Bronchial epithelial cell (primary cell): ENCODE data around the gene PSENEN. TPM values are rescaled to one million over a fixed set of nuclear protein-coding genes. Genes with fewer than 3 reads are reported as not detected.

ENCODE experiments used
- DNase-seq: peaks from one replicate; pipeline ENCODE4 v3.0.0-alpha.2; 2010; ENCODE audit warnings: low read depth
- FAIRE-seq: peaks from 2 replicates; lab custom pipeline; 2011; peaks lifted over from hg19 to GRCh38; lab: Jason Lieb, UNC
- H3K27me3 ChIP-seq: 2 replicates; pipeline ENCODE4 v1.5.1; 2011; ENCODE audit warnings: low read length; ENCODE audit not compliant: control insufficient read depth, insufficient read depth
- H3K36me3 ChIP-seq: 2 replicates; pipeline ENCODE4 v1.5.1; 2011; ENCODE audit warnings: low read length; ENCODE audit not compliant: control insufficient read depth, insufficient read depth
- H3K4me3 ChIP-seq: 2 replicates; pipeline ENCODE4 v1.5.1; 2011; ENCODE audit warnings: mild to moderate bottlenecking, low read depth, low read length, control low read depth
- total RNA-seq: library from RNA; depleted of rRNA; stranded (reverse); fragments of >200 nt; gene quantifications from 2 replicates; pipeline ENCODE4 v1.2.1, GENCODE V29; 2014
- TF ChIP-seq, protein P1 (sequence below): IDR thresholded peaks from 2 replicates; pipeline ENCODE4 v1.5.1; 2011; ENCODE audit warnings: mild to moderate bottlenecking, moderate library complexity, low read length, control low read depth, inconsistent platforms; ENCODE audit not compliant: insufficient read depth, severe bottlenecking

Gene PSENEN
- total RNA-seq, 1 donor from 2014 or later, result 7.9 TPM

DNA sequence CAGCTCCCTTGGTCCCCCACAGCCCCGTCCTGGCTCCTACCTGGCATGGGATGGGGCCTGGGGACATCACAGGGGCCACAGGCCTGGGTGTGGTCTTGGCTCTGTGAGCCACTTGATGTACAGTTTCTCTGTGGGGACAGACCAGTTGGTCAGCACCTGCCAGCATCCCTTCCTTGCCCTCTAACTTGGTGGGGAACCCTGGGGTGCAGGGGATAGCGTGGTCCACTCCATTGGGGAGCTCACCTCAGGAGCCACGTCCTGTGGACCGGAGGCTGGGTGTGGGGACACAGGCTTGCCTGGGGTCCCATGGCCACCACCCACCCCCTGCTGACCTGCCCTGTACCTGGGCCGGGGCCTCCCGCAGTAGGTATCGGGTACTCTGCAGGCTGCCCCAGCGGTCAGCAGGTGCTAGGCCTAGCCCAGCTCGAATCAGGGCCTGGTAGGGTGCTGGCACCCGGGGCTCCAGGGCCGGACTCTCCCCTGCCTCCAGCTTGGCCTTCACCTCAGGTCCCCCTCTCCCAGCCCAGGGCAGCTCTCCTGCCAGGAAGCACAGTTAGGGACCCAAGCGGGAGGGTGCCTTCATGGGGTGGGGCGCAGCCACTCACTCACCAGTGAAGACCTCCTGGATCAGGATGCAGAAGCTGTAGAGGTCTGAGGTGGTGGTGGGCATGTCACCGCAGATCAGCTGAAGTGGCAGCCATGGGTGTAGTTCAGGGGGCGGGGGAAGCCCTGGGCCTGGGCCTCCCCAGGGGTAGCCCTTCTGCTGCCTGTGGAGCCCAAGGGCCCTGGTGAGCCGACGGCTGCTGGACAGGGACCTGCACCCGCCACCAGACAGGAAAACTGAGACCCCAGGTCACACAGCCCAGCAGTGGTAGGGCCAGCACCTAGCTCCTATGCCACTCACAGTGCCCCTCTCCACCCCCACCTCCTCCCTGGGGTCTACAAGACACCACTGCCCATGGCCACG, 44.8 kb downstream of the PSENEN start:
- H3K36me3 ChIP-seq, result no peaks in the 10 kb centered on the region
- no peak overlapping the region for H3K4me3 ChIP-seq
- DNase-seq (no peak), FAIRE-seq (no peak)
- TF ChIP-seq, protein P1, sequence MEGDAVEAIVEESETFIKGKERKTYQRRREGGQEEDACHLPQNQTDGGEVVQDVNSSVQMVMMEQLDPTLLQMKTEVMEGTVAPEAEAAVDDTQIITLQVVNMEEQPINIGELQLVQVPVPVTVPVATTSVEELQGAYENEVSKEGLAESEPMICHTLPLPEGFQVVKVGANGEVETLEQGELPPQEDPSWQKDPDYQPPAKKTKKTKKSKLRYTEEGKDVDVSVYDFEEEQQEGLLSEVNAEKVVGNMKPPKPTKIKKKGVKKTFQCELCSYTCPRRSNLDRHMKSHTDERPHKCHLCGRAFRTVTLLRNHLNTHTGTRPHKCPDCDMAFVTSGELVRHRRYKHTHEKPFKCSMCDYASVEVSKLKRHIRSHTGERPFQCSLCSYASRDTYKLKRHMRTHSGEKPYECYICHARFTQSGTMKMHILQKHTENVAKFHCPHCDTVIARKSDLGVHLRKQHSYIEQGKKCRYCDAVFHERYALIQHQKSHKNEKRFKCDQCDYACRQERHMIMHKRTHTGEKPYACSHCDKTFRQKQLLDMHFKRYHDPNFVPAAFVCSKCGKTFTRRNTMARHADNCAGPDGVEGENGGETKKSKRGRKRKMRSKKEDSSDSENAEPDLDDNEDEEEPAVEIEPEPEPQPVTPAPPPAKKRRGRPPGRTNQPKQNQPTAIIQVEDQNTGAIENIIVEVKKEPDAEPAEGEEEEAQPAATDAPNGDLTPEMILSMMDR, result no peak
- no peaks in the 10 kb centered on the region for H3K27me3 ChIP-seq

DNA sequence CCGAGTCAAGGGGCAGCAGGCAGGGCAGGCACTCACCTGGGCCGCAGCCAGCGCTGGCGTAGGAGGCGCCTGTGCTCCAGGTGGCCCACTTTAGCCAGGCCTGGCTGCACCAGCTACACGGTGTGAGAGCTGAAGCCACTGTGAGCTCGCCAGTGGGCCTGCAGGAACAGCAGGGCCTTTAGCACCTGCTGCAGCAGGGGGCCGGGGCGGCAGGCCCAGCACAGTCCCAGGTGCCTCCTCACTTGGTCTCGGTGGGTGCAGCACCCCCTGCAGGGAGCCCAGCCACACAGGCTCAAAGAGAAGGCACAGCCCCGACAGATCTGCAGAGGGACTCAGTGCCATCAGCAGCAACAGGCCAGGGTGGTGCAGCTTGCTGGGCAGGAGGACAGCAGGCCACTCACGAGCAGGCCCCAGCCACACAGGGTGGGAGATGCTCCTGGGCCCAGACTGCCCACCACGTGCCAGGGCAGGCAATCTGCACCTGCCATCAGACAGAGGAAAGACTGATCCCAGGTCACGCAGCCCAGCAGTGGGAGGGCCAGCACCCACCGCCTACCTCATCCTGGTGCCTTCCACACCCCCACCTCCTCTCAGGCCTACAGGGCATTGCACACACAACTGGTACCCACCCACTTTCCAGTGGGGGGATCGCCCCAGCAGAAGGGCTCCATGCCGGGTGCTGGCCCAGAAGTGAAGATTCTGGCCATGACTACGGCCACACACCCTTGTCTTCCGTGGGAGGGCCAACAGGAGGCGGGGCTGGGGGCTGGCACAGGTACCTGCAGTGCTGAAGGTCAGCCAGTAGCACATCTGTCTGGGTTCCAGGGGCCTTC, 45.7 kb downstream of the PSENEN start:
- Histone ChIP-seq H3K36me3 (no peaks in the 10 kb centered on the region), H3K27me3 (peaks cover 3% of the 10 kb centered on the region), H3K4me3 (no peak overlapping the region)
- TF ChIP-seq, protein P1, result no peak
- no peak for FAIRE-seq
- no peak for DNase-seq

DNA sequence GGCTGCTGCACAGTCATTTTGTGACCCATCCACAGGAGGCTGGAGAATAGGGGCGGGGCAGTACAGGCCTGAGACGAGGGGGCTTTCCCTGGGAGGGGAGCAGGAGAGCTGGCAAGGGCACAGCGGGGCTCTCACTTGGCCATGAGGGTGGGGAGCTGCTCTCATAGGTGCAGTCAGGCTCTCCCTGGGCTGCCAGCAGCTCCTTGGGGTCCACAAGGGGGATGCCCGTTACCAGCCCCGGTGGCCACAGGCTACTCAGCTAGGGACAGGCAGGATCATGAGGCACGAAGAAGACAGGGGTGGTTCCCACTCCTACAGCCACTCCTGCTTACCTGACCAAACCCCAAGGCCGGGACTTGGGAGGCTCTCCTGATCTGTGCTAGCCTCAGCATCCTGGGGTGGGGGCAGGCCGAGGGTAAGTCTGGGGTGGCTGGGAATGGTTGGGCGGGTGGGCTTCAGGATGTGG, 46.4 kb downstream of the PSENEN start:
- FAIRE-seq (no peak), DNase-seq (no peak)
- Histone ChIP-seq H3K36me3 (no peaks in the 10 kb centered on the region), H3K4me3 (no peak overlapping the region), H3K27me3 (peaks cover 7% of the 10 kb centered on the region)
- TF ChIP-seq, protein P1, result no peak

DNA sequence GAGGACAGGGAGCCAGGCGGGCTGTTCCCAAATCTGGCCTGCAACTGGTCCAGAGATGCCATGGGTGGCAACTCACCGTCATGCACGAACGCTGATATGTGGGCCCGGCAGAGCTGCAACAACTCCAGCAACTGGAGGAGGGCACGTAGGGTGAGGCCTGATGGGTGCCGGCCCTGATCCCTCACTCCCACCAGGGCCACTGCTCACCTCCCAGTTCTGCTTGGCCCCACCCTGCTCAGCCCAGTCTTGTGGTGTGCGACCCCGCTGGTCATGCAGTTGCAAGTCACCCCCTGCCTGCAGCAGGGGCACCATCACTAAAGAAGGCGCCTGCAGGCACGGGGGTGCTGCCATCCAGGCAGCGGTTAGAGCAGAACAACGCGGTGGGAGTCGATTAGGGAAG, 46.9 kb downstream of the PSENEN start:
- FAIRE-seq, result no peak
- no peak for DNase-seq
- TF ChIP-seq, protein P1, result no peak

DNA sequence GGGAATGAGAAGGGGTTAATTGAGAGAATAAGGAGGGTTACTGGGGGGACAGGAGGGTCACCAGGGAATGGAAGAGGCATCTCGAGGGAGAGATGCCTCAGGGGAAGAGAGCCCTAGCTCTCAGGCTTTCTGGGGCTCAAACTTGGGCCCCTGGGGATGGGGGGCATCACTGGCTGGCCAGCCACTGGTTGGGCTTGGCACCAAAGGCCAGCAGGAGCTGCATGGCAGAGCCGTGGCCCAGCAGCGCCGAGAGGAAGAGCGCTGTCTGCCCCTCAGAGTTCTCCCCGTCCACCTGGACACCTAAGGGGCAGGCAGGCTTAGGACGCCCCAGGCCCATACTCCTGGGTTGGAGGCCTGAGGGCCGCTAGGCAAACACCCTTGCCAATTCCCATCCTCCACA, 47.4 kb downstream of the PSENEN start:
- no peaks in the 10 kb centered on the region for H3K36me3 ChIP-seq
- DNase-seq (no peak), FAIRE-seq (no peak)
- no peak overlapping the region for H3K4me3 ChIP-seq
- TF ChIP-seq, protein P1, result no peak
- H3K27me3 ChIP-seq, result peaks cover 11% of the 10 kb centered on the region

More for the DNA sequence above, 46.9 kb downstream of the PSENEN start:
- Histone ChIP-seq H3K36me3 (no peaks in the 10 kb centered on the region), H3K4me3 (no peak overlapping the region), H3K27me3 (peaks cover 9% of the 10 kb centered on the region)
